ENCODE measurements around the gene DTWD2.

- TF ChIP-seq CTCF (conservative IDR thresholded peaks at IDR 0.05): no peak
- no peak for TF ChIP-seq ZFX (IDR thresholded peaks at IDR 0.05)
Observed at GRCh38 chr5:118902656-118903438, 85.5 kb downstream of the DTWD2 start.
